ENCODE measurements around the gene MTX2. TPM values are rescaled to one million over a fixed set of nuclear protein-coding genes. Genes with fewer than 3 reads are reported as not detected.
"Not testable (repeated sequence)": the region's sequence is repeated elsewhere in the genome, so short reads cannot be mapped to it uniquely, and the experiment has no call there.

MTX2 gene
- total RNA-seq, 1 donor from 2014 or later = 39.3 TPM

DNA sequence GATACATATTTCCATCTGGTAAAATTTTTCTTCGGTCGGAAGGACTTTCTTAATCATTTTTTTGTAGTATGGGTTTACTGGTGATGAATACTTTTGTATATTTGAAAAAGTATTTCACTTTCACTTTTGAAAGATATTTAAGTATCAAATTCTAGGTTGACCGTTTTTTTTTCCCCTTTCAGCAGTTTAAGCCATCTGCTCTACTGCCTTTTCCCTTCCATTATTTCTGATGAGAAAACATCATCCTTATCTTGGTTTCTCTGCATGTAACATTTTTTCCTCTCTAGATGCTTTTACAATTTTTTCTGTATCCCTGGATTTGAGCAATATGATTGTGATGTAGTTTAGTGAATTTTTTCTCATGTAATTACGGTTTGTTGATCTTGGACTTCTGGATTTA, 87.0 kb downstream of the MTX2 start:
- H3K36me3 ChIP-seq = no peaks in the 10 kb centered on the region
- H3K4me3 ChIP-seq = no peak overlapping the region
- no peaks in the 10 kb centered on the region for H3K4me1 ChIP-seq
- no peaks in the 10 kb centered on the region for H3K9me3 ChIP-seq
- no peaks in the 10 kb centered on the region for H3K27me3 ChIP-seq
- DNase-seq (ENCODE audit: extremely low spot score in 2 of 2) = no peak
- TF ChIP-seq, protein P1, sequence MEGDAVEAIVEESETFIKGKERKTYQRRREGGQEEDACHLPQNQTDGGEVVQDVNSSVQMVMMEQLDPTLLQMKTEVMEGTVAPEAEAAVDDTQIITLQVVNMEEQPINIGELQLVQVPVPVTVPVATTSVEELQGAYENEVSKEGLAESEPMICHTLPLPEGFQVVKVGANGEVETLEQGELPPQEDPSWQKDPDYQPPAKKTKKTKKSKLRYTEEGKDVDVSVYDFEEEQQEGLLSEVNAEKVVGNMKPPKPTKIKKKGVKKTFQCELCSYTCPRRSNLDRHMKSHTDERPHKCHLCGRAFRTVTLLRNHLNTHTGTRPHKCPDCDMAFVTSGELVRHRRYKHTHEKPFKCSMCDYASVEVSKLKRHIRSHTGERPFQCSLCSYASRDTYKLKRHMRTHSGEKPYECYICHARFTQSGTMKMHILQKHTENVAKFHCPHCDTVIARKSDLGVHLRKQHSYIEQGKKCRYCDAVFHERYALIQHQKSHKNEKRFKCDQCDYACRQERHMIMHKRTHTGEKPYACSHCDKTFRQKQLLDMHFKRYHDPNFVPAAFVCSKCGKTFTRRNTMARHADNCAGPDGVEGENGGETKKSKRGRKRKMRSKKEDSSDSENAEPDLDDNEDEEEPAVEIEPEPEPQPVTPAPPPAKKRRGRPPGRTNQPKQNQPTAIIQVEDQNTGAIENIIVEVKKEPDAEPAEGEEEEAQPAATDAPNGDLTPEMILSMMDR (IDR thresholded peaks at IDR 0.05) = no peak
- TF ChIP-seq POLR2AphosphoS5 (IDR thresholded peaks at IDR 0.05; ENCODE audit: insufficient read depth in 1 of 2, low read depth in 1 of 2) (no peak), POLR2A (IDR thresholded peaks at IDR 0.05) (no peak)
- H3K27ac ChIP-seq = no peak overlapping the region
- intact Hi-C loops (cut with DNase I) = no loop called here

DNA sequence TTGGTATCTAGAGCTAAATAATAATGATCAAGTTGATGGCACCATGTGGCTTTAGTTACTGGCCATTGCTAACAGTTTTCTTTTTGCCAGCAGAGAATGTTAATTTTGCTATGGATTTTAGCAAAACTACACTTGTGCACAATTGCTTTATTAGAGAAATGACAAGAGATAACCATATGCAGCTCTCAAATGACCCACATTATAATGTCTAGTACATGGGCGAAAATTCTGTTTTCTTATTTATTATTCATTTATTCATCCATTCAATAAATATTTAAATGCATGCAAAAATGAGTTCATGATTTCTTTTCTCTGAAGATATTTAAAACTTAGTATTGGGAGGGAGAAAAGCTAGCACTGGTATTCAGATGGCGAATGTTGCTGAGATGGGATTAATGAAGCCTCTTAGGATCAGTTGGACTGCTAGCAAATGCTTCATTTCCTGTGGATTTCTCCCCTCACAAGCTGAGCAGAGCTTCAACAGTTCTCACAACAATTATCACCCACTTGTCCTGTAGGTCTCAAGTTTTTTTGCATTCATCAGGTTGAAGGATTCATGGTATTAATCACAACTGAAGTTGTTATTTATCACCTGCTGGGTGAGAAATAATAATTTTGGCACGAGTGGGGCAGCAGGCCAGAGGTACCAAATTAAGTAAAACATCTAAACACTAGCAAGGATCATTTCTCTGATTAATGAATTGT, 95.2 kb downstream of the MTX2 start:
- TF ChIP-seq POLR2A (IDR thresholded peaks at IDR 0.05) (no peak), POLR2AphosphoS5 (IDR thresholded peaks at IDR 0.05; ENCODE audit: insufficient read depth in 1 of 2, low read depth in 1 of 2) (no peak)
- TF ChIP-seq, protein P1 (IDR thresholded peaks at IDR 0.05) = no peak
- H3K27ac ChIP-seq = no peak overlapping the region
- no peaks in the 10 kb centered on the region for H3K9me3 ChIP-seq
- H3K27me3 ChIP-seq = no peaks in the 10 kb centered on the region
- H3K4me1 ChIP-seq = no peaks in the 10 kb centered on the region
- intact Hi-C loops (cut with DNase I) = no loop called here
- DNase-seq (ENCODE audit: extremely low spot score in 2 of 2) = no peak
- H3K4me3 ChIP-seq = no peak overlapping the region
- no peaks in the 10 kb centered on the region for H3K36me3 ChIP-seq

DNA sequence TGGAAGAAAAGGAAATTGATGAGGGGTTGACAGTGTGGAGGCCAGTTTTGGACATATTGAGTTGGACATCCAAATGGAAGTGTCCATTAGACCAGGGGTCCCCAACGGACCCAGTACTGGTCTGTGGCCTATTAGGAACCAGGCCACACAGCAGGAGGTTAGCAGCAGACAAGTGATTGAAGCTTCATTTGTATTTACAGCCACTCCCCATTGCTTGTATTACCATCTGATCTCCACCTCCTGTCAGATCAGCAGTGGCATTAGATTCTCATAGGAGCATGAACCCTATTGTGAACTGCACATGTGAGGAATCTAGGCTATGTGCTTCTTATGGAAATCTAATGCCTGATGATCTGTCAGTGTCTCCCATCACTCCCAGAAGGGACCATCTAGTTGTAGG, 99.1 kb downstream of the MTX2 start:
- TF ChIP-seq, protein P1 (IDR thresholded peaks at IDR 0.05) = no peak
- TF ChIP-seq POLR2AphosphoS5 (IDR thresholded peaks at IDR 0.05; ENCODE audit: insufficient read depth in 1 of 2, low read depth in 1 of 2) = no peak
- TF ChIP-seq POLR2A (IDR thresholded peaks at IDR 0.05) = no peak
- no peaks in the 10 kb centered on the region for H3K9me3 ChIP-seq
- H3K27me3 ChIP-seq = no peaks in the 10 kb centered on the region
- H3K27ac ChIP-seq = no peak overlapping the region
- no peak overlapping the region for H3K4me3 ChIP-seq
- intact Hi-C loops (cut with DNase I) = no loop called here
- no peaks in the 10 kb centered on the region for H3K36me3 ChIP-seq
- DNase-seq (ENCODE audit: extremely low spot score in 2 of 2) = no peak
- H3K4me1 ChIP-seq = no peaks in the 10 kb centered on the region

DNA sequence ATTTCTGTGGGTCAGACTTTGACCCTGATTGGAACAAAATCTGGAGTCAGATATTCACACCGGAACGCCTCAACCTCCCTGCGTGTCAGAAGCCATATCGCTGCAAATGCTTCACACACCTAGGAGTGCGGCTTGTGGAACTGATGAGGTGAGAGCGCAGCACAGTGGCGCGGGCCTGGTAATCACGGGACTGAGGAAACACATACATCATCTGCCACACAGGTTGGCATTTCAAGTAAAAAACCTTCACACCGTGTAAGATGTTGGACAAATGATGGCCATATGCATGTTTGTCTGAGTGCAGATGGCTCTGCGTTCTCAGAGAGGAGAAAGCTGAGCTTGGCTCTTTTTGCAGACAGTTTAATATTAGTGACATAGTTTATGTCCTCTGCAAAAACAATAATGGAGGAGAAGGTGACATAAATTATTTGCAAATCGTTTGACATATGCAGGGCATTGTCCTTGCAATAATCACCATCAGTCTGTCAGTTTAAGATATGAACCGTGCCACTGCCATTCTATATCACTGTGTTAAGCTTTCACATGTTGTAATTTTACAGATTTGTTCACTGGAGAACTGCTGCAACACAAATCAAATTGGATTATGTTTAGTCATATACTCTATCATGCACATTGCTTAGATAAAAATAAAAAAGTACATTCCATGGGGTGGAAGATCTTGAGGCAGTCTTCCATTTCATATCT, 101.4 kb downstream of the MTX2 start:
- Histone ChIP-seq H3K36me3 (no peaks in the 10 kb centered on the region), H3K27me3 (no peaks in the 10 kb centered on the region), H3K4me3 (no peak overlapping the region), H3K9me3 (no peaks in the 10 kb centered on the region), H3K4me1 (no peaks in the 10 kb centered on the region), H3K27ac (no peak overlapping the region)
- TF ChIP-seq POLR2AphosphoS5 (IDR thresholded peaks at IDR 0.05; ENCODE audit: insufficient read depth in 1 of 2, low read depth in 1 of 2) (no peak), POLR2A (IDR thresholded peaks at IDR 0.05) (no peak)
- TF ChIP-seq, protein P1 (IDR thresholded peaks at IDR 0.05) = no peak
- intact Hi-C loops (cut with DNase I) = no loop called here
- DNase-seq (ENCODE audit: extremely low spot score in 2 of 2) = no peak

DNA sequence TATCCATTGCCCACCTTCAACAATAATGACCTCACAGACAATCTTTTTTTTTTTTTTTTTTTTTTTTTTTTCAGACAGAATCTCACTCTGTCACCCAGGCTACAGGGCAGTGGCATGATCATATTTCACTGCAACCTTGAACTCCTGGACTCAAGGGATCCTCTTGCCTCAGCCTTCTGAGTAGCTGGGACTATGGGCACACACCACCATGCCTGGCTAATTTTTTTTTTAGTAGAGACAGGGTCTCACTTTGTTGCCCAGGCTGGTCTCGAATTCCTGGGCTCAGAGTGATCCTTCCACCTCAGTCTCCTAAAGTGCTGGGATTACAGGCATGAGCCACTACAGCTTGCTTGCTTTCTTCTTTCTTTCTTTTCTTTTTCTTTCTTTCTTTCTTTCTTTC, 103.9 kb downstream of the MTX2 start:
- H3K4me3 ChIP-seq; H3K27ac ChIP-seq; H3K4me1 ChIP-seq; H3K36me3 ChIP-seq; H3K27me3 ChIP-seq; DNase-seq (ENCODE audit: extremely low spot score in 2 of 2); intact Hi-C loops (cut with DNase I); H3K9me3 ChIP-seq: not testable (repeated sequence)

All from vagina (tissue), 2 donors.